PC-9 (cell line): Measurements from ENCODE around the gene MRE11. TPM values are rescaled to one million over a fixed set of nuclear protein-coding genes. Genes with fewer than 3 reads are reported as not detected.

ENCODE experiments used
- BruUV-seq: library from RNA; stranded (reverse); fragments of 400-500 nt; replicated peaks from 2 replicates; lab custom pipeline; 2021; lab: Mats Ljungman, UMichigan
- CTCF ChIA-PET: fragments of 300-600 bp; sonication (Branson Sonifier 250); formaldehyde crosslinking; loops from one replicate; lab custom pipeline; 2022; ENCODE audit warnings: antibody characterized with exemption; lab: Charles Lee
- POLR2A ChIA-PET: fragments of 300-600 bp; sonication (Branson Sonifier 250); formaldehyde crosslinking; loops from one replicate; lab custom pipeline; 2022; ENCODE audit warnings: antibody characterized with exemption; ENCODE audit not compliant: unreplicated experiment; lab: Charles Lee
- DNase-seq, 2 experiments: peaks; one replicate each; pipeline versions ENCODE4 v3.0.0 to v3.0.0-alpha.2; 2015 to 2022; ENCODE audit warnings: mixed read lengths in 1 of 2
- H2AFZ ChIP-seq: fragments of 200-600 bp; sonication (generic); 2 replicates; pipeline ENCODE4 v1.8.1; 2017; ENCODE audit warnings: antibody characterized with exemption
- H3F3A ChIP-seq: fragments of 200-600 bp; sonication (generic); 2 replicates; pipeline ENCODE4 v1.8.1; 2017; ENCODE audit warnings: antibody characterized with exemption, mild to moderate bottlenecking, low read depth; ENCODE audit not compliant: insufficient read depth
- H3K27ac ChIP-seq: fragments of 200-600 bp; sonication (generic); 2 replicates; pipeline ENCODE4 v1.6.1; 2016; ENCODE audit warnings: mixed run types
- H3K27me3 ChIP-seq: fragments of 200-600 bp; sonication (generic); 2 replicates; pipeline ENCODE4 v1.6.1; 2016; ENCODE audit warnings: low read depth, mixed run types; ENCODE audit not compliant: insufficient read depth
- H3K36me3 ChIP-seq: fragments of 200-600 bp; sonication (generic); 2 replicates; pipeline ENCODE4 v1.6.1; 2016; ENCODE audit warnings: low read depth, mixed run types
- H3K4me1 ChIP-seq: fragments of 200-600 bp; sonication (generic); replicated peaks from 2 replicates; pipeline ENCODE4 v1.6.1; 2016; ENCODE audit warnings: mixed run types; ENCODE audit not compliant: insufficient read depth
- H3K4me2 ChIP-seq: fragments of 200-600 bp; sonication (generic); 2 replicates; pipeline ENCODE4 v1.6.1; 2017; ENCODE audit warnings: mixed run types
- H3K4me3 ChIP-seq: fragments of 200-600 bp; sonication (generic); 2 replicates; pipeline ENCODE4 v1.6.1; 2016; ENCODE audit warnings: mixed run types
- H3K79me2 ChIP-seq: fragments of 200-600 bp; sonication (generic); 2 replicates; pipeline ENCODE4 v1.6.1; 2017; ENCODE audit warnings: low read depth, mixed run types
- H3K9me2 ChIP-seq: fragments of 200-600 bp; sonication (generic); 2 replicates; pipeline ENCODE4 v1.8.1; 2017; ENCODE audit warnings: mild to moderate bottlenecking; ENCODE audit not compliant: insufficient read depth
- H3K9me3 ChIP-seq: fragments of 200-600 bp; sonication (generic); 2 replicates; pipeline ENCODE4 v1.8.1; 2016; ENCODE audit warnings: low read depth; ENCODE audit not compliant: insufficient read depth
- H4K20me1 ChIP-seq: fragments of 200-600 bp; sonication (generic); 2 replicates; pipeline ENCODE4 v1.8.1; 2017; ENCODE audit not compliant: insufficient read depth
- EZH2 ChIP-seq: fragments of 200-600 bp; sonication (generic); IDR thresholded peaks from 2 replicates; pipeline ENCODE4 v1.8.0; 2017; ENCODE audit warnings: antibody characterized with exemption, low read depth
- intact Hi-C: fragments of 100-400 bp; cut with micrococcal nuclease; formaldehyde crosslinking; loops from one replicate; pipeline ENCODE4 v1.10.0; 2022; ENCODE audit not compliant: unreplicated experiment
- total RNA-seq: library from RNA; stranded (reverse); gene quantifications from 2 replicates; pipeline ENCODE4 v1.2.3, GENCODE V29; 2021
- TF ChIP-seq, protein P1 (sequence below): fragments of 200-600 bp; sonication (generic); conservative IDR thresholded peaks from 2 replicates; pipeline ENCODE4 v1.6.1; 2017; ENCODE audit warnings: mixed run types, antibody characterized with exemption, mild to moderate bottlenecking, moderate library complexity

MRE11 gene
- total RNA-seq, 1 experiment from 2014 or later = 41.1 TPM

DNA sequence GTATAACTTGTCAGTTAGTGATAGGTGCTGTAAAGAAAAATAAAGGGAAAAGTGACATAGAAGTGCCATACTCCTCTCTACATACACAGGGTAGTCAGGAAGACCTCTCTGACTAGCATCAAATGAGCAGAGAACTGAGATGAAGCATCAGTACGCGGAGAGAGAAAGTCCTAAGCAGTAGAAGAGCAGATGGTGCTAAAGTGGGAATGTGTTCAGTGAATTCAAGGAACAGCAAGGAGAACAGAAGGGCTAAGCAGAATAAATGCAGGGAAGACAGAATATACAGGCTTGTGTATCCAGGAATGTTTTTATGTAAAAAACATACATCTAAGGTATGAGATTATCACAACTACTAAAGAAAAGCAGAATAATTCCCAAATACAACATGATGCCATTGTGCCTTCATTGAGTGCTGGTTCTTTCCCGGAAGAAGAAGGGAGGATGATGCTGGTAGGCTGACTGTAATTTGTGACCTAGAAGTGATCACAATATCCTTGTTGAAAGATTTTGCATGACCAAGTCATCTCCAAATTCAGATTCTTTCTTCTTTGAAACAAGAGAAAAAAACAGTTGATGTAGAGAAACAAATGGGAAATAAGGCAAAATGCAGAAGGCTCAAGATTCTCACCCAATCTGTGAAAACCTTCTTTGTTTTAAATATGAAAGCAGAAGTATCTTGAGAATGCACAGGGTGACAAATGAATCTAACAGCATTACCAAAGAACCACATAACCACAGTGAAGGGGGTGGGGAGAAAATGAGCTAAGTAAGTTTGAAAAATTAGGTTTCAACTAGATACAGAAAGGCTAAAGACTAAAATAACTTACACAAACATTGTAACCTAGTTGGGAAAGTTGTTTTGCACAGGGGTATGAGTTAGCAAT is 20.5 kb downstream of the MRE11 start:
- no peaks in the 10 kb centered on the region for H3K79me2 ChIP-seq
- no peak for TF ChIP-seq EZH2
- TF ChIP-seq, protein P1, sequence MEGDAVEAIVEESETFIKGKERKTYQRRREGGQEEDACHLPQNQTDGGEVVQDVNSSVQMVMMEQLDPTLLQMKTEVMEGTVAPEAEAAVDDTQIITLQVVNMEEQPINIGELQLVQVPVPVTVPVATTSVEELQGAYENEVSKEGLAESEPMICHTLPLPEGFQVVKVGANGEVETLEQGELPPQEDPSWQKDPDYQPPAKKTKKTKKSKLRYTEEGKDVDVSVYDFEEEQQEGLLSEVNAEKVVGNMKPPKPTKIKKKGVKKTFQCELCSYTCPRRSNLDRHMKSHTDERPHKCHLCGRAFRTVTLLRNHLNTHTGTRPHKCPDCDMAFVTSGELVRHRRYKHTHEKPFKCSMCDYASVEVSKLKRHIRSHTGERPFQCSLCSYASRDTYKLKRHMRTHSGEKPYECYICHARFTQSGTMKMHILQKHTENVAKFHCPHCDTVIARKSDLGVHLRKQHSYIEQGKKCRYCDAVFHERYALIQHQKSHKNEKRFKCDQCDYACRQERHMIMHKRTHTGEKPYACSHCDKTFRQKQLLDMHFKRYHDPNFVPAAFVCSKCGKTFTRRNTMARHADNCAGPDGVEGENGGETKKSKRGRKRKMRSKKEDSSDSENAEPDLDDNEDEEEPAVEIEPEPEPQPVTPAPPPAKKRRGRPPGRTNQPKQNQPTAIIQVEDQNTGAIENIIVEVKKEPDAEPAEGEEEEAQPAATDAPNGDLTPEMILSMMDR = no peak
- no peak overlapping the region for H2AFZ ChIP-seq
- no peaks in the 10 kb centered on the region; the same call in 1 of the 2 replicates for H3F3A ChIP-seq
- BruUV-seq = no TSS peak
- POLR2A ChIA-PET = no interaction called here
- no peaks in the 10 kb centered on the region for H3K9me2 ChIP-seq
- CTCF ChIA-PET = no interaction called here
- H3K4me3 ChIP-seq = no peak overlapping the region
- H3K36me3 ChIP-seq = peaks cover 26% of the 10 kb centered on the region
- no peaks in the 10 kb centered on the region for H3K9me3 ChIP-seq
- no peak overlapping the region for H3K27ac ChIP-seq
- H3K4me2 ChIP-seq = no peak overlapping the region
- H3K4me1 ChIP-seq = no peaks in the 10 kb centered on the region
- intact Hi-C loops = no loop called here
- no peaks in the 10 kb centered on the region for H3K27me3 ChIP-seq
- 0 out of 2 replicates have a peak, but pooled peaks cover 4% of the 10 kb centered on the region for H4K20me1 ChIP-seq
- DNase-seq = no peak

DNA sequence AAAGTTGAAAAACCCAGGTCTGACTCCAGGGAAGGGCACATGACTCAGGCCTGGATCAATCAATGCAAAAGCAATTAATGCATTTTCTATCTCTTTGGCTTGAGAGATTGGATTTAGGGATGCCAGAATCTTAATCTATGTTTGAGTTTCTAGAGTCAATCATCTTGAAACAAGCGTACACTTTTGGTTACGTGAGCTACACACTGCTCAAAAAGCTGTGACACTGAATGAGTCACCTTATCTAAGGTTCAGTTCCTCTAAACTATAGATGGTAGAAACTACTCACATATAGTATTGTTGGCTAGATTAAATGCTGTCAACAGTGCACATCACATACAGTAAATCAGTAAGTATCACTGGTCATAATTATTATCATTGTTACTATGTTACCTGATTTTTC is 24.2 kb downstream of the MRE11 start:
- Histone ChIP-seq H3K4me2 (no peak overlapping the region), H2AFZ (no peak overlapping the region), H3K9me2 (no peaks in the 10 kb centered on the region), H3K4me3 (no peak overlapping the region), H4K20me1 (0 out of 2 replicates have a peak, but pooled peaks cover 4% of the 10 kb centered on the region), H3K9me3 (no peaks in the 10 kb centered on the region), H3K36me3 (peaks cover 16% of the 10 kb centered on the region; the same call in 1 of the 2 replicates), H3K27me3 (no peaks in the 10 kb centered on the region), H3F3A (no peaks in the 10 kb centered on the region), H3K4me1 (no peaks in the 10 kb centered on the region), H3K79me2 (no peaks in the 10 kb centered on the region), H3K27ac (no peak overlapping the region)
- DNase-seq = no peak
- ChIA-PET CTCF (no interaction called here), POLR2A (no interaction called here)
- intact Hi-C loops = no loop called here
- no peak for TF ChIP-seq EZH2
- TF ChIP-seq, protein P1 = no peak
- BruUV-seq = no TSS peak

DNA sequence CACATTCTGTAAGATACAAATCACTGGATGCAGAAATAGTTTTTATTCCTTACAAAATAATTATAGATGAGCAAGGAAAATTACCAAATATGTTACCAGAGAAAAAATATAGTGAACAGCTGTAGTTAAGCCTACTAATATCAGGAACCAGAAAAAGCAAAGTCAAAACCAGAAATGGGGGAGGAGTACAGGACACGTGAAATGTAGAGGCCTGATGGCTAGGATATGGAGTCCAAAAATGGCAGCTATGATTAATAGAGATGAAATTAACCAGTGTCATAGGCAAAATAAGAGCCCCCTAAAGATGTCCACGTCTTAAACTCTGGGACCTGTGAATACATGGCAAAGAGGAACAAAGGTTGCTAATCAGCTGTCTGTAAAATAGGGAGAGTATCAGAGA is 34.1 kb downstream of the MRE11 start:
- Histone ChIP-seq H2AFZ (no peak overlapping the region), H4K20me1 (no peaks in the 10 kb centered on the region), H3K79me2 (no peaks in the 10 kb centered on the region), H3K27me3 (no peaks in the 10 kb centered on the region), H3K36me3 (peaks cover 25% of the 10 kb centered on the region), H3K4me3 (no peak overlapping the region), H3K27ac (no peak overlapping the region), H3K9me2 (no peaks in the 10 kb centered on the region), H3K9me3 (no peaks in the 10 kb centered on the region), H3K4me1 (peaks cover 24% of the 10 kb centered on the region), H3F3A (peaks cover 16% of the 10 kb centered on the region; the same call in 1 of the 2 replicates), H3K4me2 (no peak overlapping the region)
- intact Hi-C loops = no loop called here
- BruUV-seq = no TSS peak
- CTCF ChIA-PET = no interaction called here
- no peak for TF ChIP-seq EZH2
- TF ChIP-seq, protein P1 = no peak
- no peak for DNase-seq
- POLR2A ChIA-PET = no interaction called here
